HTERT RPE-1 (cell line): ENCODE results near the gene DENND6B.
"Not testable (repeated sequence)": the region's sequence is repeated elsewhere in the genome, so short reads cannot be mapped to it uniquely, and the experiment has no call there.

Source experiments
- in situ Hi-C: fragments of 300-500 bp; cut with MboI; formaldehyde crosslinking; loops from 4 replicates; pipeline ENCODE4 v1.14.3; 2020; ENCODE audit warnings: low sequenced_read_pairs

Gene DENND6B

GRCh38 chr22:50273781-50274180, 53.0 kb downstream of the DENND6B start:
- in situ Hi-C loops = not testable (repeated sequence)

- in situ Hi-C loops = not testable (repeated sequence)
These were observed 53.5 kb downstream of the DENND6B start for GRCh38 chr22:50273352-50273751.

- in situ Hi-C loops = no loop called here
These were observed 54.6 kb downstream of the DENND6B start for GRCh38 chr22:50272044-50272802.

GRCh38 chr22:50271519-50271970, 55.3 kb downstream of the DENND6B start:
- in situ Hi-C loops = no loop called here

DNA sequence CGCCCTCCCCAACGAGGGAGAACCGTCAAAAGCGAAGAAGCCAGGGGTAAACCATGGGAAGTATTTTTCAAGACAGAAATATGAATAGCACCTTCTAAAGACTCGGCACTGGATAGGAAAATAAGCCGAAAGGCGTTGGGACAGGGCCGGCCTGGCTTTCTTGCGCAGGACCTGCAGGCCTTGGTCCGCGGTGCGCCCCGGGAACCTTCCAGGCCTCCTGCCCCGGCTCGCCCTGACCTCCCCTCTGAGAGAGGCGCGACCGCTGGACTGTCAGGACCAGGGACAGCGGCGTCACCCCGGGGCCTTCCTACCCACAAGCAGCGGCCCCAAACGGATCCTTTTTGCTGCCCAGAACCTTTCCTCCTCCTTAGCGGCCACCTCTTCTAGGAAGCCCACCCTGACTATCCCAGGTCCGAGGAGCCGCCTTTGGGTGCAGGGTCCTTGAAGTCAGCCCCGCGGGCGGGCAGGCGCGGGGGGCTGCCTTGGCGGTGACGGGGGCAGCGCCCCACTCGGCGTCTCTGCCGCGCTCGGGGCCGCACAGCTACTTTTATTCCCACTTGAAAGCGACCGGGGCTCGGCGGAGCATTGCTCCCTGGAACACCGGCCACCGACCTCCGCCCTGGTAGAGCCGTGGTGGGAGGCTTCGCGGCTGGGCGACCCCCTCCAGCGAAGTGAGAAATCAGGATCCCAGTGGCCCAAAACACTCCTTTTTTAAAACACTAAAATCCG, 56.0 kb downstream of the DENND6B start:
- in situ Hi-C loops = no loop called here

DNA sequence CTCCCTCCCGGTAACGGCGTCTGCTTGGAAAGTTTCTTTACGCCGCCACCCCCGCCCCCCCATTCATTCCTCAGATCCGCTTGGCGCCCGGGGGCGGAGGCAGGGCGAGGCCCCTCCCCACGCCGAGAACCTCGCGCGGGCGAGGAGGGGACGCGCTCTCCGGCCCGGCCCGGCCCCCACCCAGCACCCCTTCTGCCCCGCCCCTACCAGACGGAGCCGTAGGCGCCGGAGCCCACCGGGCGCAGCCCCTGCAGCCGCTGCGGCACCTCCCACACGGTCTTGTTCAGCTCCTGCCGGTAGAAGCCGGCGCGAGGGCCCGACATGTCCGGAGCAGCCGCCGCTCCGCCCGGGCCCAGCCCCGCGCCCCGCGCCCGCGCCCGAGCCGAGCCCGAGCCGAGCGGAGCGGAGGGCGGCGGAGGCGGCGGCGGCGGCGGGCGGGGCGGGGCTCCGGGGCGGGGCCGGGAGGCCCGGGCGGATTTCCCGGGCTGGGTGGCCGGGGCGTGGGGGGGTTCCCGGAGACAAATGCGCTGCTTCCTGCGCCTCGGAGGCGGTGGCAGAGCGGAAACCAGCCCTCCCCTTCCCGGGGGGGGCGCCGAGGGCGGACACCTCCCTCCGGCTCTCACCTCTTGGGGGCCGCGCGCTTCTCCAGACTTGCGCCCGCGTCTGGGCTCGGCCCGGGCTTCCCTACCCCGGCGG, 56.7 kb downstream of the DENND6B start, which contains the start of gene MAPK11:
MAPK11 (minus strand) TSS at position 411 of the 696 bp plus-strand sequence; CDS start at position 323, 88 bp downstream.
- in situ Hi-C loops = no loop called here

- in situ Hi-C loops = no loop called here
These were observed 57.2 kb downstream of the DENND6B start for GRCh38 chr22:50269573-50269969.

- in situ Hi-C loops = no loop called here
These were observed 58.1 kb downstream of the DENND6B start for GRCh38 chr22:50268655-50269113.

- in situ Hi-C loops = no loop called here
These were observed 59.0 kb downstream of the DENND6B start for GRCh38 chr22:50267591-50268390.

- in situ Hi-C loops = no loop called here
These were observed 59.8 kb downstream of the DENND6B start for GRCh38 chr22:50266994-50267393.

GRCh38 chr22:50264946-50265669, 61.7 kb downstream of the DENND6B start:
- in situ Hi-C loops = no loop called here

DNA sequence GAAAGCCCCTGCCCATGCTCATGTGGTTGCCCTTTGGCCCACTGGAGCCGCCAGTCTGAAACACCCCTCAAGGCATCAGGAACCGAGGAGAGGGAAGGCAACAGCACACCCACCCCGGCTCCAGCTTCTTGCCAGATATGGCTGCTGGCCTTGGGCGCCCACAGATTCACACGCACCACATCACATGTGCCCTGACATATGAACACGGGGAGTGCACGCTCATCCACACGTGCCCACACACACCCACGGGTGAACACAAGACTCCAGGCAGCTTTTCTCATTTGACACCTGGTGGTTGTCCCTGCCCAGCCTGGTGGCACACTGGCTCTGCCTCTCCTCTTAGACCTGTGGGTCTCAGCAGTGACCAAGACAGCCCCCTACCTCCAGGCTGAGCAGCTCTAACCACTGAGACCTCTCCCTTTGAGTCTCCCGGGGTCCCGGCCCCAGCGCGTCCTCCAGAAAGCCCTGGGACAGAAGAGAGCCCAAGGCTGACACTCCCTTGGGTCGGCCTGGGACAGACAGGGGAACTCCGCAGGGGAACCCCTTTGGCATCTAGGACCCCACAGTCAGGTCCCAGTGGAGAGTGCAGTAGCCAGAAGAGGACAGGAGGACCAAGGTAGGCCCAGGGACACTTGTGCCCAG, 62.6 kb downstream of the DENND6B start:
- in situ Hi-C loops = no loop called here

DNA sequence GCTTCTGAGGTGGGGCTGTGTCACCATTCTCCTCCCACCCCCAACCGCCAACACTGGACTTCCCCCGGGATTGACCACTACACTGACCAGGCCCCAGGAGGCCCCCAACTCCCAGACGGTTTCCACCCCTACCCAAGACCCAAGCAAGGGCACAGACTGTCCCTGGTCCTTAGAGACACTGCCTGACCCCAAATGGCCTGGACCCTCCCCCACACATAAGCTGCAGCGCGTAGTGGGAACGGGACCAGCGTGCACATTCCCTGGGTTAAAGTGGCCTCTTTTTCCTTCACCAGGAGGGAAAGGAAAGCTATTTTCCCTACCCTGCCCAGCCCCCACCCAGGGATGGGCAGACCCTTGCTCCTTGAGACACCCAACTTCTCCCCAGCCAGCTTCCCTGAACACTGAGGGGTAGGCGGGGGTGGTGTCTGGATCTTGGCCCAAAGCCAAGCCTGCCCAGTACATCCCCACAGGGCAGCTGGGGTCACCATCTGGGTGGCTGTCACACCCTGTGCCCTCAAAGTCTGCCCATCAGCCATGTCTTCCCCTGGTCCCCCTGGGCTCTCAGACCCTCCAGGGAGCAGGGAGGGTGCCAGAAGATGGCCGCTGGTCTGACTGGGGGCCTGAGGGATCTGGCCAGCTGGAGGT, 63.7 kb downstream of the DENND6B start:
- in situ Hi-C loops = no loop called here

DNA sequence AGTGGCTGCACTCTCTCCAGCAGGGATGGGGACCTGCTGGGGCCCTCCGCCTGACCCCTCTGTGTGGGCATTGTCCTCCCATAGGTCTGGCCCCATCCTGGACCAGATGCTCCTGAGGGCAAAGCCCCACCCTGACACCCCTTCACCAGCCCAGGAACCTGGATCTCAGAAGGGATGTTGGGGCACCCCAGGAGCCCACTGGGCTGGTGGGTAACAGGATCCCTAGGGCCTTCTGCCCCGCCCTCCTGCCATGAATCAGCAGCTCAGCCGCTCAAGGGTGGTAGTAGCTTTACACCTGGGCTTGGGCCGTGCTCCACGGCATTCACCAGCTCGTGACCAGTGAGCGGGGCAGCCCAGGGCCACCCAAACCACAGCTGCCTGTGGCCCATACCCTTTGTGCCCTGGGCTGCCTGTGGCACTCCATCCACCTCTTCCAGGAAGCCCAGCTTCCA, 64.3 kb downstream of the DENND6B start:
- in situ Hi-C loops = no loop called here

DNA sequence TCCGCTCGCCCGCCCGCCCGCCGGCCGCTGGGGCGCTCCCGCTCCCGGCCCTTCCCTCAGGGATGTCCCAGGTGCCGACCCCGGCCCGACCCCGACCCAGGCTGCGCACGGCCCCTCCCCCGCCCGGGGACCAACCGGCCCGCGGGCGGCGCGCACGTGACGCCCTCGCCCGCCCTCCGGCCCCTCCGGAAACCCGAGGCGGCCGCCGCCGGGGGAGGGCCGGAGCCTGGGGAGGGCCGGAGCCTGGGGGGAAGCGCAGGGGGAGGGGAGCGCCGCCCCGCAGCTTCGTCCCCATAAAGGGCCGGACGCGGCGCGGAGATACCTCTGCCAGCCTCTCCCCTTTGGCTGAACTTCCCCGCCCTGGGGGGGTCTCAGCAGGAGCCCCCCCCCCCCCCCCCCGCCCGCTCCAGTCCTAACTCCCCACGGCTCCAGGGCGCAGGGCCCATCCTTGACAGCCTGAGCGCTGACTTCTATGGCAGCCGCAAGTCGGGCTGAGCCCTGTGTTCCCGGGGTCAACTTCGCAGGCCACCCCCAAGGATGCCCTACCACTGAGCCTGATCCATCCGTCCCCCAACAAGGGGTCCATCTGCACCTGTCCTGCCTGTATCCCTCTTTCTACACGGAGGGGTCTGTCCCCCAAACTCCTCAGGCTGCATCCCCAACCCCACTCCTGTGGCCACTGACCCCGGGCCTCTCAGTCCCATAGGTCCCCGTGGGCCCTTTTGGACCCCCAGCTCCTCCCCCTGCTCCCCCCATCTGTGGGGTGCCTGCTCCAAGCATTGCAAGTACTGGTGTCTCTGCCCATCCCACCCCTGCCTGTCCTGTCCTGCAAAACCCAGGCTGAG, 65.0 kb downstream of the DENND6B start, which contains the start of gene MAPK12:
MAPK12 (minus strand) TSS at position 69 of the 845 bp plus-strand sequence. CDS start 174 bp downstream, outside the sequence.
- in situ Hi-C loops = no loop called here

- in situ Hi-C loops = no loop called here
These were observed 65.8 kb downstream of the DENND6B start for GRCh38 chr22:50260801-50261614.

DNA sequence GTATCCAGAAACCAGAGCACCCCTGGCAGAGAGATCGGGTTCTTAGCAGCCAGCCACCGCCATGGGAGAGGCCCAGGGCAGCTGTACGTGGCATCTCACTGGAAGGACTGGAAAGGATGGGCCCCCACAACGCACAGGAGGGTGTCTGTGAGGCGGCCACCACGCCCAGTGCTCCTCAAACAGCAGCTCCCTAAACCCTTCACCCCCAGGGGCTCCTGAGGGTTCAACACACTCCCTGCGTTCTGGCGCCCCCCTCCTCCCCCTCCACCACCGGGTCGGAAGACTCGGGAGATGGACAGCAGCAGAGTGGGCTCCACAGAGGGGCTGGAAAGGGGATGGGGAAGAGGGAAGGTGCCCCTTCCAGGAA, 66.4 kb downstream of the DENND6B start:
- in situ Hi-C loops = no loop called here
